Activated CD8-positive, alpha-beta memory T cell treated with anti-CD3 and anti-CD28 coated beads, Interleukin-2, amount 10 ng/mL, durations not matched to agents 7 days and 5 days (primary cell): ENCODE data around the gene FOXP2. TPM values are rescaled to one million over a fixed set of nuclear protein-coding genes. Genes with fewer than 3 reads are reported as not detected.
"Not testable (repeated sequence)": the region's sequence is repeated elsewhere in the genome, so short reads cannot be mapped to it uniquely, and the experiment has no call there.

ENCODE experiments used
- ATAC-seq: fragments of 150-1000 bp; cut with Tn5 transposase; one replicate; pipeline ENCODE4 v1.10.0; 2021; ENCODE audit warnings: moderate library complexity
- CTCF ChIA-PET: fragments of 350-600 bp; sonication (Branson Sonifier 250); formaldehyde crosslinking; loops from one replicate; lab custom pipeline; 2021; ENCODE audit warnings: antibody characterized with exemption; lab: Charles Lee
- DNase-seq: peaks from one replicate; pipeline ENCODE4 v3.0.0-alpha.2; 2020
- H3K27ac Mint-ChIP-seq: one replicate; pipeline ENCODE4 v1.8.0; 2021; ENCODE audit warnings: mild to moderate bottlenecking, mixed read lengths
- H3K27me3 Mint-ChIP-seq: one replicate; pipeline ENCODE4 v1.8.0; 2021; ENCODE audit warnings: mixed read lengths
- H3K36me3 Mint-ChIP-seq: one replicate; pipeline ENCODE4 v1.8.0; 2021; ENCODE audit warnings: mild to moderate bottlenecking, mixed read lengths
- H3K4me1 Mint-ChIP-seq: one replicate; pipeline ENCODE4 v1.8.0; 2021; ENCODE audit warnings: mixed read lengths
- H3K4me3 Mint-ChIP-seq: one replicate; pipeline ENCODE4 v1.8.0; 2021; ENCODE audit warnings: mild to moderate bottlenecking, moderate library complexity, mixed read lengths
- H3K9me3 Mint-ChIP-seq: one replicate; pipeline ENCODE4 v1.8.0; 2022; ENCODE audit warnings: low read depth, mixed read lengths
- total RNA-seq, 2 experiments: library from RNA; stranded (reverse); gene quantifications; one replicate each; pipeline ENCODE4 v1.2.3, GENCODE V29; 2021

The FOXP2 gene
- total RNA-seq, 2 experiments from 2014 or later = 0.28 TPM; not detected in 1

DNA sequence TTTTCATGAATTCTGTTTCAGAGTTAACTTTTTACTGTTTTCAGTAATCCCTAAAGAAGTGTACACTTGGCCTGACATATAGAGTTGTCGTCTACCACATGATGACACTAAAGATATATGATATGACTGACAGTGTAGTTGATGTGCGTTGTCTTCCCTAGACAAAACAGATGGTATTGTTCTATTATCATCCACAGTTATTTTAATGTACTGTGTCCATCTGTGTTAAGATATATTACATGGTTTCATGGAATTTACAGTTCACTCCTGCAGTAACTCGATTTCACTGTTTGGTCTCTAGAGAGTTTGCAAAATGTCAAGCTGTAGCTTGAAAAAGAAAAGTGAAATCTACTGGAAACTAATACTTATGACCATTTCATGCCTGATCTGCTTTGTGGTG lies 18.1 kb downstream of the FOXP2 start:
- Mint-ChIP-seq H3K9me3 (no peaks in the 10 kb centered on the region), H3K27me3 (no peaks in the 10 kb centered on the region), H3K4me3 (no peak overlapping the region), H3K27ac (no peak overlapping the region), H3K4me1 (no peaks in the 10 kb centered on the region), H3K36me3 (no peaks in the 10 kb centered on the region)
- CTCF ChIA-PET = no interaction called here
- DNase-seq = no peak
- ATAC-seq = no peak

DNA sequence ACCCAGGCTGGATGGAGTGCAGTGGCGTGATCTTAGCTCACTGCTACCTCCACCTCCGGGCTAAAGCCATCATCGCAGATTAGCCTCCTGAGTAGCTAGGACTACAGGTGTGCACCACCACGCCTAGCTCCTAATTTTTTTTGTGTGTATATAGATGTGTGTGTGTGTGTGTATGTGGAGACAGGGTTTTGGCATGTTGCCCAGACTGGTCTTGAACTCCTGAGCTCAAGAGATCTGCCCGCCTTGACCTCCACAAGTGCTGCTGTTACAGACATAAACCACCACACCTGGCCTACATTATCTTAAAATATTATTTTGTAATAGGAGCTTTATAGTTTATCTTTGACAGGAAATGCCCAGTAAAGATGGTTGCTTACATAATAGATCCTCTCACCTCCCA lies 25.0 kb downstream of the FOXP2 start:
- Mint-ChIP-seq H3K27me3 (no peaks in the 10 kb centered on the region), H3K27ac (no peak overlapping the region)
- CTCF ChIA-PET = no interaction called here

DNA sequence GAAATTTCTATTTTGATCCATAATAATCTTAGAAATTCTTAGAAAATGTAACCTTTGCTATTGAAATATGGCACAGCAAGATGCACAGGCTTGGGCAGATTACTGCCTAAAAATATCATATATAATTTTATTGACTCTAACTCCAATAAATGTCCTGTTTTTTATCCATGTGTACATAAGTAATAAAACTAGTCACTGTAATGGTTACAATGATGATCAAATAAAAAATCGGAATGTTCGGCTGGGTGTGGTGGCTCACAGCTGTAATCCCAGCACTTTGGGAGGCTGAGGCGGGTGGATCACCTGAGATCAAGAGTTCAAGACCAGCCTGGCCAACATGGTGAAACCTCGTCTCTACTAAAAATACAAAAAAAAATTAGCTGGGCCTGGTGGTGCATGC lies 26.3 kb downstream of the FOXP2 start:
- H3K36me3 Mint-ChIP-seq, CTCF ChIA-PET, DNase-seq, H3K4me3 Mint-ChIP-seq, H3K4me1 Mint-ChIP-seq, H3K27me3 Mint-ChIP-seq, ATAC-seq, H3K9me3 Mint-ChIP-seq, H3K27ac Mint-ChIP-seq: not testable (repeated sequence)

More for the DNA sequence above, 25.0 kb downstream of the FOXP2 start:
- no peaks in the 10 kb centered on the region for H3K4me1 Mint-ChIP-seq
- H3K9me3 Mint-ChIP-seq = no peaks in the 10 kb centered on the region
- ATAC-seq (no peak), DNase-seq (no peak)
- H3K36me3 Mint-ChIP-seq = no peaks in the 10 kb centered on the region
- H3K4me3 Mint-ChIP-seq = no peak overlapping the region

DNA sequence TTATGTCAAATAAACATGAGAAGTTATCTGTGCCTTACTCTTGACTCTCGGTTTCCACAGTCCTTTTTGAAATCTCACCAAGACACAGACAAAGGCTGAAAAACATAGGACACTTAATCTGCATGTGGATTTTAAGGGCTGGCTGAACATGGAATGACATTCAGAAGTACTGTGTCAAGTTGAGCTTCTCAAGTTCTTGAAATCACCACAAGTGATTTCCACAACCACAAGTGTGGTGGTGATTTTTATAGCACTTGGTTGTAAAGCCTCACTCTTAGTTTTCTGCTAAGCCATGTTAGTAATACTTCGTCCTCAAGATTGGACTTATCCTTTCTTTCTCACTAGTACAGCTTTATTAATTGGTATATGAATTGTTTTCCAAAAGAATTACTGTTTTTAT lies 29.6 kb downstream of the FOXP2 start:
- CTCF ChIA-PET = no interaction called here
- H3K27ac Mint-ChIP-seq = no peak overlapping the region
- no peak overlapping the region for H3K4me3 Mint-ChIP-seq
- H3K27me3 Mint-ChIP-seq = no peaks in the 10 kb centered on the region
- DNase-seq (no peak), ATAC-seq (no peak)
- no peaks in the 10 kb centered on the region for H3K4me1 Mint-ChIP-seq
- no peaks in the 10 kb centered on the region for H3K36me3 Mint-ChIP-seq
- H3K9me3 Mint-ChIP-seq = no peaks in the 10 kb centered on the region

DNA sequence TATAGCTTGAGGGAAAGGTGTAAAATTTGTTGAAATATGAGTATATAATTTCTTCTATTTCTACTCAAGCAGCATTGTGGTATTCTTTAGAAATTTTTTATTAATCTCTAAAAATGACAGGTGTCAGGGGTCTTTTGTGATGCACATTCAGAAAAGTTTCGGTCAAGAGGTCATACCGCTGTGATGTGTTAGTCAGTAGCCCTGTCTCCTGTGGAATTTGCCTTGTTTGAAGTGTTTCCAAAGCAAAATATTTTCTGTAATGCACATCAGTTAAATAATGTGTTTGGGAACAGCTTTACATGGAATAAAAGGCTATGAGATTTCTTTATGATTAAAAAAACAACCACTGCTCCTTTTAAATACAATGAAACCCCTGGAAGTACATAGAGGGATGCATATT lies 35.8 kb downstream of the FOXP2 start:
- no peaks in the 10 kb centered on the region for H3K36me3 Mint-ChIP-seq
- DNase-seq (no peak), ATAC-seq (no peak)
- H3K4me1 Mint-ChIP-seq = no peaks in the 10 kb centered on the region
- H3K4me3 Mint-ChIP-seq = no peak overlapping the region
- CTCF ChIA-PET = no interaction called here
- H3K9me3 Mint-ChIP-seq = peaks cover 2% of the 10 kb centered on the region
- H3K27ac Mint-ChIP-seq = no peak overlapping the region
- H3K27me3 Mint-ChIP-seq = no peaks in the 10 kb centered on the region

DNA sequence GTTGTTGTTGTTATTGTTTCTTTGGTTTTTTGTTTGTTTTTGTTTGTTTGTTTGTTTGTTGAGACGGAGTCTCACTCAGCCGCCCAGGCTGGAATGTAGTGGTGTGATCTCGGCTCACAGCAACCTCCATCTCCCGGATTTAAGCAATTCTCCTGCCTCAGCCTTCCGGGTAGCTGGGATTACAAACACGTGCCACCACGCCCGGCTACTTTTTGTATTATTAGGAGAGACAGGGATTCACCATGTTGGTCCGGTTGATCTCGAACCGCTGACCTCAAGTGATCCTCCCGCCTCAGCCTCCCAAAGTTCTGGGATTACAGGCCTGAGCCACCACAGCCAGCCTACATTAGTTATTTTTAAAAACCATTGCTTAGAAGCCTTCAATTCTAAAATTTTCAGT lies 45.0 kb downstream of the FOXP2 start:
- Mint-ChIP-seq H3K9me3 (peaks cover 6% of the 10 kb centered on the region), H3K27ac (no peak overlapping the region), H3K4me3 (no peak overlapping the region), H3K27me3 (no peaks in the 10 kb centered on the region), H3K36me3 (no peaks in the 10 kb centered on the region), H3K4me1 (no peaks in the 10 kb centered on the region)
- ATAC-seq (no peak), DNase-seq (no peak)
- CTCF ChIA-PET = no interaction called here

DNA sequence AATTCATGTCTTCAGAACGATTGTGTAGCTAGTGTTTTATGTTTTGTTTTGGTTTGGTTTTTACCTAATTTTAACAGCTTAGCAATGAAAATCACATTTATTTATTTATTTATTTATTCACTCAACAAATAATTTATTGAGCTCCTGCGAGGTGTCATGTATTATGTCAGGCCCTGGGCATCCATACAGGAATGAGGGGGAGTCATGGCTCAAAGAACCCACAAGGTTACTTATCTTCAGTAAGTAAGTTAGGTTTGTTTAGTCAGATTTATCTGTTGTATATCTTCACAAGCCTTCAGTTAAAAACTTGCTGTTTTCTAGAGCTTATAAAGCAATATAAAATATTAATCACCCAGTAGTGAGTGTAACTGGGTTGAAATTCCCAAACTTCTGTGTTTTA lies 45.4 kb downstream of the FOXP2 start:
- no peak overlapping the region for H3K4me3 Mint-ChIP-seq
- no peak overlapping the region for H3K27ac Mint-ChIP-seq
- no peaks in the 10 kb centered on the region for H3K27me3 Mint-ChIP-seq
- ATAC-seq = no peak
- no peaks in the 10 kb centered on the region for H3K4me1 Mint-ChIP-seq
- DNase-seq = no peak
- peaks cover 4% of the 10 kb centered on the region for H3K9me3 Mint-ChIP-seq
- CTCF ChIA-PET = interaction anchor here (1.4 kb wide), 1 partner anchor 9 kb away, joined by 3 read pairs; no protein-coding TSS in a partner anchor
- H3K36me3 Mint-ChIP-seq = no peaks in the 10 kb centered on the region

DNA sequence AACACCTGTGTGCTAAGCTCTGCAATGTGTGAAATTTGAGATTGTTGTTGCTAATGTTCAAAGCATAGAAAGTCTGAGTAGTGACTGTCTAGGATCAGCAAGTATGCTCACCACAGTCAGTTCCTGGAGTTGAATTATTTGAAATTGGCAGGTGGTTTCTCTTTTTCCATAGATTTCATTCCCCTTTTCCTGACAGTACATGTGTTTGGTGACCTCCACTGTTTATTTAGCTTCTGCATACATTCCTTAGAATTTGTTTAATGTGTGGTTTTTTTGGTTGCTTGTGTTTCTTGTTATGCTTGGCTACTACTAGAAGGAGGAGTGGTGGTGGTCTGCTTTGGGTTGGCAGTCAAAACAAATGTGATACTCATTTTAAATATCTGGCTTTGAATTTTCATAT lies 52.3 kb downstream of the FOXP2 start:
- Mint-ChIP-seq H3K4me3 (no peak overlapping the region), H3K36me3 (no peaks in the 10 kb centered on the region), H3K4me1 (no peaks in the 10 kb centered on the region), H3K9me3 (no peaks in the 10 kb centered on the region), H3K27ac (no peak overlapping the region), H3K27me3 (no peaks in the 10 kb centered on the region)
- ATAC-seq = no peak
- CTCF ChIA-PET = no interaction called here
- DNase-seq = no peak

DNA sequence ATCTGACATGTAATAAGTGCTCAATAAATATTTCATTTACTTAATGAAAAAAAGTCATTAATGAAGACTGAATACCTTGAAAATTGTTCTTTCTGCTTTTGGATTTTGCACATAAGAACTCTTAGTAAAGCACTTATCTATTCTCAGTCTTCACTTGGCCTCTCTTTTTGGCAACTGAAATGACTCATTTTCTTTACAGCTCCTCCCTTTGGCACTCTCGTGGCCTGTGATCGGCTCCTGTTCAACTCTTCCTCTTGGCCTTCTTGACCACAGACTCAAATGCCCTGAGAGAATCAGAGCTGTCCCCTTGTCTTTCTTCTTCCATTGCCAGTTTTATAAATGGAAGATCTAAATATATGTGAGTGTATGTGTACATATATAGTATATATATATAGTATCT lies 54.2 kb downstream of the FOXP2 start:
- no peaks in the 10 kb centered on the region for H3K4me1 Mint-ChIP-seq
- no peak for ATAC-seq

DNA sequence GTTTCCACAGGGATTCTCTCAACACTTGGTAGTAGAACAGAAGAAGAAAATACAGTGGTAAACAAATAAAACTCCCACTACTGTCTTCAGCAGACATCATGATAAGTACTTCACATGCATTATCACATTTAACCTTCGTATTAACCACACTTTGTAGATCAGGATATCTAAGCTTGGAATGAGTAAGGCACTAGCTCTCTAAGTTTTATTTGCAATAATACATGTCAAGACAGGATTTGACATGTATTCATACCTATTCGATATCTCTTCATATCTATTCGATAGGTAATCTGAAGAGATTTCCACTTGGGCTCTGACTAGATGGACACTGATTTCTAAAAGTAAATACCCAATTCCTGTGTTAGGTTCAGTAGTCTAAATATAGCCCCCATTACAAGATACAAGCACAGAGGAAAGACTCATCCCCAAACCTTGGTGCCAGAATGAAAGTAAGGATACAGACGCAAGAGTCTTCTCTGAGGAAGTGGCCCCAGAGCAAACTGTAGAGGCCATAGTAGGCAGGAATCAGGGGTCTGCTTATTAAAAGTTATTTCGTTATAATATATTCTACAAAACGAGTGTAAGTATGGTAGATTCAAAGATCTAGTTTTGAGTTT lies 58.4 kb downstream of the FOXP2 start:
- CTCF ChIA-PET = no interaction called here
- Mint-ChIP-seq H3K9me3 (no peaks in the 10 kb centered on the region), H3K4me3 (no peak overlapping the region), H3K4me1 (no peaks in the 10 kb centered on the region), H3K27me3 (no peaks in the 10 kb centered on the region), H3K36me3 (no peaks in the 10 kb centered on the region), H3K27ac (no peak overlapping the region)
- DNase-seq (no peak), ATAC-seq (no peak)

More for the DNA sequence above, 54.2 kb downstream of the FOXP2 start:
- CTCF ChIA-PET = interaction anchor here (1.2 kb wide), 1 partner anchor 8 kb away, joined by 3 read pairs; no protein-coding TSS in a partner anchor
- H3K27ac Mint-ChIP-seq = no peak overlapping the region
- no peak overlapping the region for H3K4me3 Mint-ChIP-seq
- no peaks in the 10 kb centered on the region for H3K27me3 Mint-ChIP-seq
- DNase-seq = no peak
- no peaks in the 10 kb centered on the region for H3K36me3 Mint-ChIP-seq
- H3K9me3 Mint-ChIP-seq = no peaks in the 10 kb centered on the region

DNA sequence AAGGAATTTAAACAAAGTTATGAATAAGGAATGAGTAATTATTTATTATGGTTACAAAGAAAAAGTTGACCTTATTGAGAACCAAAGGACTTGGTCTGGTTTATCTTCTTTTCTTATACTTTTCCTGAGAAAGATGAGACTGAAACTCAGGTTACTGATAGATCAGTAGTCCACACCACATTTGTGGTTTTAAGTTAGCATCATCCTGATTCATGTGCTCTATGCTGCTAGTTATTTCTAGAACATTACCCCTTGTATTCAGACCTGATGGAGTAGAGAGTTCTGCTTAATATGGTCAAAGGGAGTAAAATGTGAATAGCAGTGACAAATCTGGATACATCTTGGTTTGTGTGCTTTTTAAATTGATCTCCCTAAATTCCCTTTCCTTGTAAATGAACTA lies 63.8 kb downstream of the FOXP2 start:
- ATAC-seq = no peak
- CTCF ChIA-PET = no interaction called here

DNA sequence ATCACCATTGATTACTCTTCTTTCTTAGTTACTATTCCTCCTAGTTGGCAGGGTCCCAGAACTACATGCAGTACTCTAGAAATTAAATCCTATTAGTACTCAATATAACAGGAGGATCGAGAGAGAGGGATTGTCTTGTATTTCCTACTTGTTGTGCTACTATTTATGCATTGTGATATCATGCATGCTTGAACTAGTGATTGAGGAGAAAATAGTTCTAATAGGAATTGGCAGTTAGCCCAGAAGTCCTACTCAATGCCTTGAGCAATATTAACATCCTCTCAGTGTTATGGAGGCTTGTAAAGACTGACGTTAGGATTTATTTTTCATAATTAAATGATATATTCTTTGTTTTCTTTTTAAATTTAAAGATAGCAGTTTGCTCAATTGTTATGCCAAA lies 67.4 kb downstream of the FOXP2 start:
- ATAC-seq = no peak
- Mint-ChIP-seq H3K4me1 (no peaks in the 10 kb centered on the region), H3K27me3 (no peaks in the 10 kb centered on the region), H3K4me3 (no peak overlapping the region), H3K9me3 (no peaks in the 10 kb centered on the region), H3K27ac (no peak overlapping the region), H3K36me3 (no peaks in the 10 kb centered on the region)
- DNase-seq = no peak
- CTCF ChIA-PET = no interaction called here

More for the DNA sequence above, 63.8 kb downstream of the FOXP2 start:
- no peak overlapping the region for H3K4me3 Mint-ChIP-seq
- H3K27me3 Mint-ChIP-seq = no peaks in the 10 kb centered on the region
- DNase-seq = no peak
- H3K4me1 Mint-ChIP-seq = no peaks in the 10 kb centered on the region
- no peaks in the 10 kb centered on the region for H3K36me3 Mint-ChIP-seq
- H3K27ac Mint-ChIP-seq = no peak overlapping the region
- H3K9me3 Mint-ChIP-seq = no peaks in the 10 kb centered on the region

DNA sequence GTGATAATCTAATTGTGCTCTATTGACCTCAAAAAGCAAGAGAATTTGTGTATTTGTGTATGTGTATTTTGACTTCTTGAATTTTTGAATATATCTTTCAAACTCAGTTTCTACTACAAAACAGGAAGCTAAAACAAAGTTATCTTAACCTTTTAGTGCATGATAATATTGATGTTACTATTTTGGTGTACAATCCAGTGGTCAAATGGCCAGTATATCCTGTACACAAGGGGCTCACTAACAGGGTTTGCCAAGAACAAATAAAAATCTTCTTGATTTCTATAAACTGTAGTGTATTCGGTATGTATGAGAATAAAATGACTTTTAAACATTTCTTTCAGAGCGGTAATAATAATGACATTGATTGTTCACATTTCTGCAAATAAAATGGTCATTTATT lies 69.6 kb downstream of the FOXP2 start:
- Mint-ChIP-seq H3K4me3 (no peak overlapping the region), H3K27me3 (no peaks in the 10 kb centered on the region), H3K4me1 (no peaks in the 10 kb centered on the region), H3K36me3 (no peaks in the 10 kb centered on the region), H3K9me3 (no peaks in the 10 kb centered on the region), H3K27ac (no peak overlapping the region)
- ATAC-seq (no peak), DNase-seq (no peak)
- CTCF ChIA-PET = no interaction called here

DNA sequence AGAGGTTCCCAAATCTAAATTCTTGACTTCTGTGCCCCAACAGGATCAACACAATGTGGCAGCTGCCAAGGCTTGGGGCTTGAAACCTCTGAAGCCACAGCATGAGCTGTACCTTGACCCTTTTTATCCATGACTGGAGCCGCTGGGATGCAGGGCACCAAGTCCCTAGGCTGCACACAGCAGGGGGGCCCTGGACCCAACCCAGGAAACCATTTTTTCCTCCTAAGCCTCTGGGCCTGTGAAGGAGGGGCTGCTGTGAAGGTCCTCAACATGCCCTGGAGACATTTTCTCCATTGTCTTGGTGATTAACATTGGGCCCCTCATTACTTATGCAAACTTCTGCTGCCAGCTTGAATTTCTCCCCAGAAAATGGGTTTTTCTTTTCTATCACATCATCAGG lies 72.6 kb downstream of the FOXP2 start:
- H3K27me3 Mint-ChIP-seq = no peaks in the 10 kb centered on the region
- CTCF ChIA-PET = no interaction called here
- H3K4me3 Mint-ChIP-seq = no peak overlapping the region
- no peak overlapping the region for H3K27ac Mint-ChIP-seq
- no peaks in the 10 kb centered on the region for H3K36me3 Mint-ChIP-seq
- H3K9me3 Mint-ChIP-seq = no peaks in the 10 kb centered on the region
- DNase-seq (no peak), ATAC-seq (no peak)
- no peaks in the 10 kb centered on the region for H3K4me1 Mint-ChIP-seq

DNA sequence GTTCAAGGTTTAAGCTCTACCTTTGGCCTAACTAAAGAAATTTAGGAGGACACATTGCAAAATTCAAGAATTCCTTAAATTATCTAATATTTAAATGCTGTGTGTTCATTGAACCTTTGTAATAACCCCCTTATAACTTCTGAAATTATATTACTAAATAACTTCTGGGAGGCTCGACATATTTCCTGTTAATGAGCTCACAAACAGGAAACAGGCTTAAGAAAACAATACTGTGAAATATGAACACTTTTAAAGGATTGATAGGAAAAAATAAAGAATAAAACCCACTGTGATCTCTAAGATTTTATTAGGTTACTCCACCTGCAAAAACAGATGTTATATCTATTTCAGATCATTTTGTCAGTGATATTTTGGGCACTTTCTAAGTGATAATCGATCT lies 74.1 kb downstream of the FOXP2 start:
- H3K4me3 Mint-ChIP-seq = no peak overlapping the region
- H3K27me3 Mint-ChIP-seq = no peaks in the 10 kb centered on the region
- H3K9me3 Mint-ChIP-seq = no peaks in the 10 kb centered on the region

More for the DNA sequence above, 74.1 kb downstream of the FOXP2 start:
- DNase-seq = no peak
- Mint-ChIP-seq H3K36me3 (no peaks in the 10 kb centered on the region), H3K4me1 (no peaks in the 10 kb centered on the region), H3K27ac (no peak overlapping the region)
- CTCF ChIA-PET = no interaction called here
- ATAC-seq = no peak
